Measurements from ENCODE around the gene ASAP2. TPM values are rescaled to one million over a fixed set of nuclear protein-coding genes. Genes with fewer than 3 reads are reported as not detected.

The ASAP2 gene
- total and polyA plus RNA-seq, 4 experiments from 2014 or later: not detected

DNA sequence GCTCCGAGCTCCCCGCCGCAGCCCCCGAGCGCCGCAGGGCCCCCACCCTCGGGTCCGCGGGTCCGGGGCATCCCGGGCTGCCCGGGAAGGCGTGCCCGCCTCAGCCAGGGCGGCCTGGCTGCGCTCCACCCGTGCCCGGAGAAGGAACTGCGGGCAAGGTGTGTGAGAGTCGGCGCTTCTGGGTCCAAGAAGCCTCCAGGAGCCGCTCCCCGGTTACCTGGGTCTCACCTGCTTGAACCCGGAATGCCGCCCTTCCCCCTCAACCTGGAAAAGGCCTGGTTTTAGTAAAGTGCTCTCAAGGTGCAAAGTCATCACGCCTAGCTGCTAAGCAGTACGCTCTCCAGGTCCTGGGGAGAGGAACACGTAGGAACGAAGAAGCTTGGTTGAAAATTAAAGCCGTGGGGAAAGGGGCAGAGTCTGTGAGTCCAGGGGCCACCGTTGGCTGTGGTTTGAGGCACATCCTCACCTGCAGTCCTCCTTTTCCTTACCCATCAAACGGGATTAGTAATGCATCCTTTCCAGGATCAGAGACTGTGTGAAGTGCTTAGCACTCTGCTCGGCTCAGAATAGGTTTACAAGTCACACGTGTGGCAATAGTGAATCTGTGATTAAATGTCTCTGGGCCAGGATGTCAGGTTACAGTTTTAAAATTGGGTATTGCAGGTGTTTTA is 1.2 kb downstream of the ASAP2 start:
- Histone ChIP-seq H3K4me3 (ENCODE audit: low read length in 2 of 2) (no peak overlapping the region), H3K27me3 (ENCODE audit: insufficient read depth, low read length) (peaks cover 11% of the 10 kb centered on the region), H3K27ac (ENCODE audit: low read depth, low read length) (no peak overlapping the region), H3K4me1 (ENCODE audit: insufficient read depth, low read length) (peaks cover 12% of the 10 kb centered on the region), H3K9me3 (ENCODE audit: control insufficient read depth in 1 of 2, low read length in 2 of 2) (no peaks in the 10 kb centered on the region), H3K36me3 (ENCODE audit: insufficient read depth, low read length) (no peaks in the 10 kb centered on the region)
- Mint-ChIP-seq H3K27ac (no peak overlapping the region), H3K4me1 (peaks cover 4 to 13% (median 6%) of the 10 kb centered on the region in 4 donors), H3K27me3 (peaks cover 29 to 46% of the 10 kb centered on the region in 2 donors), H3K36me3 (no peaks in the 10 kb centered on the region), H3K9me3 (no peaks in the 10 kb centered on the region), H3K4me3 (peak overlapping the region; percentile 9 to 77 (median 67))
- CTCF ChIA-PET (ENCODE audit: partially characterized antibody): no interaction called here
- DNase-seq: no peak
- intact Hi-C loops (cut with micrococcal nuclease): loop anchor here (5.0 kb wide), 1 partner anchor 590 kb away; no protein-coding TSS in a partner anchor
- POLR2A ChIA-PET (ENCODE audit: partially characterized antibody): no interaction called here

DNA sequence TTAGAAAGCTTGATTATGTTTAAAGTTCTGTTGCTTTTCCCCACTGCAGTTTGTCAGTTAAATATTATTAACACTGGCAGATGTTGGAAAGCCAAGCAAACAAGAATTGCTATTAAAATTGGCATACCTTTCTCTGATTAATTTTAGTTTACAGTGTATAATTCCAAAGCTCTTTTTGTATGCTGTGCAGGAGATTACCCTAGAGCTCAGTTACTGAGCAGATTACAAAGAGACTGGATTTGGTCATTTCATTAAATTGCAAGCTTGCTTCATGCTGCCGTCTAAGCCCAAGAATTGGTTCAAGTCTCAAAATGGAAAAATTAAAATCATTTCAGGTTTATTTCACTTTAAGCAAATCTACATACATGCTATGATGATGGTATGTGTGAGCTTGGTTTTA is 2.3 kb downstream of the ASAP2 start:
- peaks cover 11% of the 10 kb centered on the region for H3K27me3 ChIP-seq (ENCODE audit: insufficient read depth, low read length)
- peak overlapping the region in 1 of 8 donors; percentile 3 for H3K4me3 Mint-ChIP-seq

DNA sequence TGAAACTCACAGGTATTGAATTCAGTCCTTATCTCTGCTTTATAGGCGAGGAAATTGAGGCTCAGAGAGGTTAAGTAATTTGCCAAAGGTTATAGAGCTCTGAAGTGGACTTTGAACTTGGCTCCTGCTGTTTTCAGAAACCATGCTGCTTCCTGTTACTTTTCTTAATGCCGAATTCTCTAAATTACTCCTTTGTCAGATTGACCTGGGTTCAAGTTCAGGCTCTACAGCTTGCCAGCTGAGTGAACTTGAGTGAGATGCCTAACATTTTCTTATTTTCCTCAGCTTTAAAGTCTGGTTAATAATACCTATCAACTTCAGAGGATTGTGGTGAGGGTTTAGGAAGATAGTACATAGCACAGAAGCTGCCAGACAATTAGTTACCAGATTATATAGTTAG is 3.4 kb downstream of the ASAP2 start:
- CTCF ChIA-PET (ENCODE audit: partially characterized antibody): no interaction called here
- Histone ChIP-seq H3K9me3 (ENCODE audit: control insufficient read depth in 1 of 2, low read length in 2 of 2) (no peaks in the 10 kb centered on the region), H3K27ac (ENCODE audit: low read depth, low read length) (no peak overlapping the region), H3K4me3 (ENCODE audit: low read length in 2 of 2) (no peak overlapping the region), H3K27me3 (ENCODE audit: insufficient read depth, low read length) (peaks cover 11% of the 10 kb centered on the region), H3K4me1 (ENCODE audit: insufficient read depth, low read length) (peaks cover 12% of the 10 kb centered on the region), H3K36me3 (ENCODE audit: insufficient read depth, low read length) (no peaks in the 10 kb centered on the region)
- no peak overlapping the region for H3K4me3 Mint-ChIP-seq
- POLR2A ChIA-PET (ENCODE audit: partially characterized antibody): no interaction called here
- no peak overlapping the region for H3K27ac Mint-ChIP-seq
- no peaks in the 10 kb centered on the region for H3K36me3 Mint-ChIP-seq
- no peak for DNase-seq
- peaks cover 30 to 46% of the 10 kb centered on the region in 2 donors for H3K27me3 Mint-ChIP-seq
- H3K4me1 Mint-ChIP-seq: peaks cover 4 to 13% (median 6%) of the 10 kb centered on the region in 4 donors
- H3K9me3 Mint-ChIP-seq: no peaks in the 10 kb centered on the region
- intact Hi-C loops (cut with micrococcal nuclease): no loop called here

More for the DNA sequence above, 2.3 kb downstream of the ASAP2 start:
- peaks cover 12% of the 10 kb centered on the region for H3K4me1 ChIP-seq (ENCODE audit: insufficient read depth, low read length)
- no peak overlapping the region for H3K27ac Mint-ChIP-seq
- no peaks in the 10 kb centered on the region for H3K9me3 Mint-ChIP-seq
- H3K9me3 ChIP-seq (ENCODE audit: control insufficient read depth in 1 of 2, low read length in 2 of 2): no peaks in the 10 kb centered on the region
- ChIA-PET CTCF (ENCODE audit: partially characterized antibody) (interaction anchor here (0.9 kb wide), 1 partner anchor 49 kb away, joined by 3 read pairs; no protein-coding TSS in a partner anchor), POLR2A (ENCODE audit: partially characterized antibody) (no interaction called here)
- no peaks in the 10 kb centered on the region for H3K36me3 ChIP-seq (ENCODE audit: insufficient read depth, low read length)
- no peak overlapping the region for H3K27ac ChIP-seq (ENCODE audit: low read depth, low read length)
- H3K4me1 Mint-ChIP-seq: peaks cover 4 to 13% (median 6%) of the 10 kb centered on the region in 4 donors
- intact Hi-C loops (cut with micrococcal nuclease): loop anchor here (5.0 kb wide), 1 partner anchor 588 kb away; no protein-coding TSS in a partner anchor
- no peaks in the 10 kb centered on the region for H3K36me3 Mint-ChIP-seq
- H3K27me3 Mint-ChIP-seq: peaks cover 31 to 51% of the 10 kb centered on the region in 2 donors
- H3K4me3 ChIP-seq (ENCODE audit: low read length in 2 of 2): no peak overlapping the region
- no peak for DNase-seq

DNA sequence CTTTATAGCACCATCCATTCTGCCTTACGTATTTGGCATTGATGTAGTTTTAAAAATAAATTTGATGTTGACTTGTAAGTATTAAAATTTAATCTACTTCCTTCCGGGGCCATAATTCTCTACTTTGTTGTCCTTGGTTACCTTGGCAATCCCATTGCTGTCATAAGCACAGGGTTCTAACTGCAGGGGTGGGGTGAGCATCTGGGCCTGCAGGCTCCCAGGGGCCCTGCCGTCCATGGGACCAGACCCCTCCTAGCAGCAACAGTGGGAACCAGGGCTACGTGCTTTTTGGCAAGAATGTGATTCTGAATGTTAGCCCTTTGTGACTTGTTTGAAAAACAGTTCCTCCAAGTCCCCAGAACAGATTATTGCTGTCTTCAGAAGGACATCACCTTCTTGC is 4.9 kb downstream of the ASAP2 start:
- intact Hi-C loops (cut with micrococcal nuclease): no loop called here
- Mint-ChIP-seq H3K27me3 (peaks cover 31 to 42% of the 10 kb centered on the region in 2 donors), H3K36me3 (no peaks in the 10 kb centered on the region), H3K4me3 (no peak overlapping the region), H3K27ac (no peak overlapping the region), H3K4me1 (peaks cover 5 to 9% (median 8%) of the 10 kb centered on the region in 4 donors), H3K9me3 (no peaks in the 10 kb centered on the region)
- CTCF ChIA-PET (ENCODE audit: partially characterized antibody): no interaction called here
- no peak for DNase-seq
- no peak overlapping the region for H3K27ac ChIP-seq (ENCODE audit: low read depth, low read length)
- no peaks in the 10 kb centered on the region for H3K36me3 ChIP-seq (ENCODE audit: insufficient read depth, low read length)
- POLR2A ChIA-PET (ENCODE audit: partially characterized antibody): no interaction called here
- no peak overlapping the region for H3K4me3 ChIP-seq (ENCODE audit: low read length in 2 of 2)
- H3K9me3 ChIP-seq (ENCODE audit: control insufficient read depth in 1 of 2, low read length in 2 of 2): no peaks in the 10 kb centered on the region
- H3K4me1 ChIP-seq (ENCODE audit: insufficient read depth, low read length): peaks cover 5% of the 10 kb centered on the region
- peaks cover 4% of the 10 kb centered on the region for H3K27me3 ChIP-seq (ENCODE audit: insufficient read depth, low read length)

DNA sequence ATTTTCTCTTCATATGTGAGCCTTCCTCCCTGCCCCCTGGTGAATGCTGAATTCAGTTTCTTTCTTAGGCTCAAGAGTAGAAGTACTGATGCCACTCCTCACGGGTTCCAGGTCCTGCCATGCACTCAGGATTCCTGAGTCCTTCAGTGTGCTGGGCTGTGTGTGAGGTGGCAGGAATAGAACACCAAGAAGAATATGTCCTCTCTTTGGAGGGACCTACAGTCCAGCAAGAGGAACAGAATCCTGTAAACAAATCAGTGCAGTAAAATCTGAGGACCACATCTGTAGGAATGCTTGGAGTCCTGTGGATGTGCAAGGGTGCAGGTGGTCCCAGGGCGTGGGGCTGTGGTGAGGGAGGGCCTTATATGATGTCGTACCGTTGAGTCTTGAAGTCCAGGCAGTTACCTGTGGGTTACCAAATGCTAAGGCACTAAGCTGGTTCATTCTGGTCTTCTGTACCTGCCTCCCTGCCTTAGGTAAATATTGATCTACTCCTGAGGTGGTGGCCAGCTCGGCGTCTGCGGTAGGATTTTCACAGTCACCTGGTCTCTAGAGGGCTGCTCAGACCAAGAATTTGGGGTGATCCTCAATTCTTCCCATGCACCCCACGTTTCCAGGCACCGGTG is 5.5 kb downstream of the ASAP2 start:
- peaks cover 31 to 42% of the 10 kb centered on the region in 2 donors for H3K27me3 Mint-ChIP-seq

DNA sequence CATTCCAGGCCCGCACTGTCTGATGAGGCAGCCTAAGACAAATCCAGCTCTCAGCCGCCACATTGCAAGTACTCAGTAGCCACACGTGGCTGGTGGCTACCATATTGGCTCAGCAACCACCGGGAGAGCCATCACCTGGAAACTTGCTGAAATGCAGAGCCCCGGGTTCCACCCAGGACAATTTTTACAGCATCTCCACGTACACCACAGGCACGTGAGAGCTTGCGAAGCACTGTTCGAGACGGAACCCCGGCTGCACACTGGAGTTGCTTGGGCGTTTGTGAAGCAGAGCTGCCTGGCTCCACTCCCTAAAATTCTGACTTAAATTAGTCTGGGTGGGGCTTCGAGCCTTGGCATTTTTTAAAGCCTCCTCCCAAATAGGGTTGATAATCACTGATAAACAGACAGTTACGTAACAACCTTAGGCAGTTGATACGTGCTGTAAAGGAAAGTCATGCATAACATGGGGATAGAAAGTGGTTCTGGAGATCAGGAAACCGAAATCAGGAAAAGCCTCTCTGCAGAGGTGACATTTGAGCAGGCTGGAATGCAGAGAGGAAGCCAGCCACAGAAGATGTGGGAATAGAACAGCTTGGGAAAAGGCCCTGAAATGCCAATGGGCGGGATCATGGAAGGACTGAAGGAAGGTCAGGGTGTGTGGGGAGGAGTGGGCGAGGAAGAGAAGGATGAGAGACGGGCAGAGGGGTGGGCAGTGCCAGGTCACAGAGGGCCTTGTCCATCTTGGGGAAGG is 6.2 kb downstream of the ASAP2 start:
- Mint-ChIP-seq H3K27ac (no peak overlapping the region), H3K4me1 (peaks cover 3 to 8% (median 6%) of the 10 kb centered on the region in 4 donors), H3K27me3 (peaks cover 30 to 41% of the 10 kb centered on the region in 2 donors), H3K9me3 (no peaks in the 10 kb centered on the region), H3K4me3 (no peak overlapping the region), H3K36me3 (no peaks in the 10 kb centered on the region)
- no peak for DNase-seq
- intact Hi-C loops (cut with micrococcal nuclease): no loop called here
- Histone ChIP-seq H3K36me3 (ENCODE audit: insufficient read depth, low read length) (no peaks in the 10 kb centered on the region), H3K9me3 (ENCODE audit: control insufficient read depth in 1 of 2, low read length in 2 of 2) (no peaks in the 10 kb centered on the region), H3K27ac (ENCODE audit: low read depth, low read length) (no peak overlapping the region), H3K4me1 (ENCODE audit: insufficient read depth, low read length) (peaks cover under 1% of the 10 kb centered on the region), H3K4me3 (ENCODE audit: low read length in 2 of 2) (no peak overlapping the region), H3K27me3 (ENCODE audit: insufficient read depth, low read length) (peaks cover 1% of the 10 kb centered on the region)
- ChIA-PET POLR2A (ENCODE audit: partially characterized antibody) (no interaction called here), CTCF (ENCODE audit: partially characterized antibody) (no interaction called here)

More for the DNA sequence above, 5.5 kb downstream of the ASAP2 start:
- H3K9me3 Mint-ChIP-seq: no peaks in the 10 kb centered on the region
- peaks cover 4% of the 10 kb centered on the region for H3K27me3 ChIP-seq (ENCODE audit: insufficient read depth, low read length)
- CTCF ChIA-PET (ENCODE audit: partially characterized antibody): no interaction called here
- no peak for DNase-seq
- no peak overlapping the region for H3K4me3 ChIP-seq (ENCODE audit: low read length in 2 of 2)
- no peak overlapping the region for H3K27ac Mint-ChIP-seq
- H3K27ac ChIP-seq (ENCODE audit: low read depth, low read length): no peak overlapping the region
- H3K36me3 ChIP-seq (ENCODE audit: insufficient read depth, low read length): no peaks in the 10 kb centered on the region
- no peaks in the 10 kb centered on the region for H3K36me3 Mint-ChIP-seq
- intact Hi-C loops (cut with micrococcal nuclease): no loop called here
- peaks cover 5% of the 10 kb centered on the region for H3K4me1 ChIP-seq (ENCODE audit: insufficient read depth, low read length)
- H3K4me1 Mint-ChIP-seq: peaks cover 5 to 9% (median 8%) of the 10 kb centered on the region in 4 donors
- POLR2A ChIA-PET (ENCODE audit: partially characterized antibody): no interaction called here
- H3K9me3 ChIP-seq (ENCODE audit: control insufficient read depth in 1 of 2, low read length in 2 of 2): no peaks in the 10 kb centered on the region
- H3K4me3 Mint-ChIP-seq: no peak overlapping the region

DNA sequence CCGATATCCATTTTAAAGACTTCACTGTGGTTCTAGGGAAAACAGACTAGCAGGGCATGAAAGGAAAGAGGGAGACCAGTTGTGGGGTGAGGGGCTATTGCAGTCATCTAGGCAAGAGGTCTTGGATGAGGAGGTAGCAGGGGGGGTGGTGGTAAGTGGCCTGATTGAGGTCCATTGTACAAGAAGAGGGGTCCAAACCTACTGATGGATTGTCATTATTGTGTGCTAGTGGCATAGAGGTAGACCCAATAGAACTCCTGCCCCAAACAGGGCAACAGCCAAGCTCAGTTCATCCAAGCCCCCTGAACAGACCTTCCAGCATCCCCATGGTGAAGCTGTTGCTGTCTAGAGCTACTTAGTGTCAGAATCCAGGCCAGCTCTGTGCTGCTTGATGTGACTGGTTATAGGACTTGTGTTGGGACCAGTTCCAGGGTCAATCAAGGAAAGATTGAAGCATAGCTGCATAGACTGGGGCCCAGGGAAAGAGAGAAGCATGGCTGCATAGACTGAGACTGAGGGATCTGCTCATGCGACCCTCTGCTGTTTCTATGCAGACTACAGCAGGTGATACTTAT is 7.0 kb downstream of the ASAP2 start:
- no peak for DNase-seq
- Histone ChIP-seq H3K9me3 (ENCODE audit: control insufficient read depth in 1 of 2, low read length in 2 of 2) (no peaks in the 10 kb centered on the region), H3K4me3 (ENCODE audit: low read length in 2 of 2) (no peak overlapping the region), H3K27ac (ENCODE audit: low read depth, low read length) (no peak overlapping the region), H3K4me1 (ENCODE audit: insufficient read depth, low read length) (no peaks in the 10 kb centered on the region), H3K36me3 (ENCODE audit: insufficient read depth, low read length) (no peaks in the 10 kb centered on the region), H3K27me3 (ENCODE audit: insufficient read depth, low read length) (no peaks in the 10 kb centered on the region)
- ChIA-PET CTCF (ENCODE audit: partially characterized antibody) (no interaction called here), POLR2A (ENCODE audit: partially characterized antibody) (no interaction called here)
- H3K4me1 Mint-ChIP-seq: peaks cover 0 to 5% (median 3%) of the 10 kb centered on the region in 4 donors
- H3K27me3 Mint-ChIP-seq: peaks cover 25 to 36% of the 10 kb centered on the region in 2 donors
- H3K9me3 Mint-ChIP-seq: no peaks in the 10 kb centered on the region
- intact Hi-C loops (cut with micrococcal nuclease): no loop called here
- no peaks in the 10 kb centered on the region for H3K36me3 Mint-ChIP-seq
- no peak overlapping the region for H3K4me3 Mint-ChIP-seq
- no peak overlapping the region for H3K27ac Mint-ChIP-seq

Measured in CD4-positive, alpha-beta memory T cell (primary cell).